ENCODE measurements around the gene ANKS1A.
"Not testable (repeated sequence)": the region's sequence is repeated elsewhere in the genome, so short reads cannot be mapped to it uniquely, and the experiment has no call there.

The ANKS1A gene

GRCh38 chr6:35087361-35088280 lies 198.6 kb downstream of the ANKS1A start:
- no peak for DNase-seq

GRCh38 chr6:35088281-35089215 lies 199.5 kb downstream of the ANKS1A start:
- DNase-seq, result no peak

- DNase-seq, result no peak
These were observed 200.3 kb downstream of the ANKS1A start for GRCh38 chr6:35089216-35089934.

- no peak for DNase-seq
These were observed 201.0 kb downstream of the ANKS1A start for GRCh38 chr6:35089935-35090505.

- no peak for DNase-seq
These were observed 201.7 kb downstream of the ANKS1A start for GRCh38 chr6:35090734-35091133.

GRCh38 chr6:35091346-35092083 lies 202.5 kb downstream of the ANKS1A start:
- no peak for DNase-seq

- no peak for DNase-seq
These were observed 203.5 kb downstream of the ANKS1A start for GRCh38 chr6:35092362-35093117.

GRCh38 chr6:35093118-35093445 lies 204.0 kb downstream of the ANKS1A start:
- DNase-seq, result no peak

GRCh38 chr6:35093783-35094182 lies 204.7 kb downstream of the ANKS1A start:
- no peak for DNase-seq

GRCh38 chr6:35094183-35094582 lies 205.1 kb downstream of the ANKS1A start:
- DNase-seq, result no peak

- no peak for DNase-seq
These were observed 207.2 kb downstream of the ANKS1A start for GRCh38 chr6:35096129-35096862.

GRCh38 chr6:35099116-35099515 lies 210.1 kb downstream of the ANKS1A start:
- no peak for DNase-seq

GRCh38 chr6:35105078-35105477 lies 216.0 kb downstream of the ANKS1A start:
- no peak for DNase-seq

- DNase-seq, result not testable (repeated sequence)
These were observed 217.0 kb downstream of the ANKS1A start for GRCh38 chr6:35106061-35106460.

GRCh38 chr6:35107208-35107607 lies 218.2 kb downstream of the ANKS1A start:
- not testable (repeated sequence) for DNase-seq

GRCh38 chr6:35107761-35108160 lies 218.7 kb downstream of the ANKS1A start:
- not testable (repeated sequence) for DNase-seq

GRCh38 chr6:35108309-35108885 lies 219.3 kb downstream of the ANKS1A start:
- DNase-seq, result no peak

- DNase-seq, result no peak
These were observed 231.7 kb downstream of the ANKS1A start for GRCh38 chr6:35120746-35121145.

GRCh38 chr6:35124356-35124755 lies 235.3 kb downstream of the ANKS1A start:
- DNase-seq, result no peak

- DNase-seq, result no peak
These were observed 239.0 kb downstream of the ANKS1A start for GRCh38 chr6:35128042-35128441.
